ENCODE data around the gene THBS1.

The THBS1 gene

DNA sequence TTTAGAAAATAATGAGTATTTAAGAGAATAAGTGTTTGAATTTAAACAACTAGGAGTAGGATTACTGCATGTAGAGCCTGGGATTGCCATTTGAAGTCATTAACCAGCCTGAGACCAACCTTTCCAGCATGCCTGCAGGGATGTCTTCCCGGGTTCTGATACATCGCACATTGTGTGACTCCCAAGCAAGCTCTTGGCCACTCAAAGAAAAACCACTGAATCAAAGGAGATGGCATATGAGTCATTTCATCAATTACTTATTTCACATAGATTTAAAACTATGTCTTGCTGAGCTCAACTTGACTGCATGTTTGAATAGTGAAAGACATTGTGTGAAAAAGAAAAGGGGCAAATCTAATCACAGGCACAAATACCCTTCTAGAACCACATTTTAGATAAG lies 15.0 kb upstream of the THBS1 start:
- no peak for DNase-seq (ENCODE audit: extremely low spot score)
- ChIA-PET POLR2A (no interaction called here), CTCF (no interaction called here)
- TF ChIP-seq SP1 (IDR thresholded peaks at IDR 0.05) (no peak), FOXM1 (IDR thresholded peaks at IDR 0.05; ENCODE audit: borderline replicate concordance) (no peak), FOXA1 (IDR thresholded peaks at IDR 0.05) (no peak), HDGF (IDR thresholded peaks at IDR 0.05; ENCODE audit: borderline replicate concordance) (no peak), ZNF384 (IDR thresholded peaks at IDR 0.05) (no peak), FOXK2 (IDR thresholded peaks at IDR 0.05) (no peak), L3MBTL2 (conservative IDR thresholded peaks at IDR 0.05) (no peak), SUZ12 (IDR thresholded peaks at IDR 0.05) (no peak), ARNT (IDR thresholded peaks at IDR 0.05) (no peak), TARDBP (IDR thresholded peaks at IDR 0.05) (no peak), CTBP1 (IDR thresholded peaks at IDR 0.05; ENCODE audit: borderline replicate concordance) (no peak), BHLHE40 (IDR thresholded peaks at IDR 0.05; ENCODE audit: borderline replicate concordance) (no peak), LEF1 (IDR thresholded peaks at IDR 0.05; ENCODE audit: borderline replicate concordance) (no peak), ELF4 (IDR thresholded peaks at IDR 0.05) (no peak)
- TF ChIP-seq, protein P1, sequence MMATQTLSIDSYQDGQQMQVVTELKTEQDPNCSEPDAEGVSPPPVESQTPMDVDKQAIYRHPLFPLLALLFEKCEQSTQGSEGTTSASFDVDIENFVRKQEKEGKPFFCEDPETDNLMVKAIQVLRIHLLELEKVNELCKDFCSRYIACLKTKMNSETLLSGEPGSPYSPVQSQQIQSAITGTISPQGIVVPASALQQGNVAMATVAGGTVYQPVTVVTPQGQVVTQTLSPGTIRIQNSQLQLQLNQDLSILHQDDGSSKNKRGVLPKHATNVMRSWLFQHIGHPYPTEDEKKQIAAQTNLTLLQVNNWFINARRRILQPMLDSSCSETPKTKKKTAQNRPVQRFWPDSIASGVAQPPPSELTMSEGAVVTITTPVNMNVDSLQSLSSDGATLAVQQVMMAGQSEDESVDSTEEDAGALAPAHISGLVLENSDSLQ (IDR thresholded peaks at IDR 0.05), result no peak

DNA sequence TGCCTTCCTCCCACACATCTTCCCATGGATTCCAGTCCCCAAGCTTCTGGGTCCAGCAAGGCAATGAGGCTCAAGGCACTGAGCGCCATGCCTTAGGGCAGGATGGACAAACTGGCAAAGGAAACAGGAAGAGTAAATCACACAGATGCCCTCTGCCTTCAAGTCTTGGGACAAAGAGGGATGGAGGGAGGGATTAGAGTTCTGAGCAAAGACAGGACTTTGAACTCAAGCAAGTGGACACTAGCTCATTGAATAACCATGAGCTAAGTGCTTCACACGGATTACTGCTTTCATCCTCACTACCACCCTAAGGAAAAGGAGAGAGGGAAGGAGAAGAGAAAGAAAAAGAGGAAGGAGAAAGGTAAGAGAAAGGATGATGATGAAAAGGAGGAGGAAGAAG lies 7.6 kb upstream of the THBS1 start:
- no peak for DNase-seq (ENCODE audit: extremely low spot score)
- ChIA-PET POLR2A (no interaction called here), CTCF (interaction anchor here (0.6 kb wide), 1 partner anchor 438 kb away, joined by 3 read pairs; no protein-coding TSS in a partner anchor)
- no peak for TF ChIP-seq L3MBTL2 (conservative IDR thresholded peaks at IDR 0.05)
- TF ChIP-seq TARDBP (IDR thresholded peaks at IDR 0.05), result no peak
- TF ChIP-seq NFRKB (IDR thresholded peaks at IDR 0.05), result no peak
- TF ChIP-seq ZNF384 (IDR thresholded peaks at IDR 0.05), result no peak
- no peak for TF ChIP-seq ARNT (IDR thresholded peaks at IDR 0.05)
- TF ChIP-seq FOXK2 (IDR thresholded peaks at IDR 0.05), result no peak
- TF ChIP-seq FOXM1 (IDR thresholded peaks at IDR 0.05; ENCODE audit: borderline replicate concordance), result no peak
- no peak for TF ChIP-seq FOXA1 (IDR thresholded peaks at IDR 0.05)
- no peak for TF ChIP-seq ELF4 (IDR thresholded peaks at IDR 0.05)
- no peak for TF ChIP-seq SP1 (IDR thresholded peaks at IDR 0.05)
- TF ChIP-seq, protein P1 (IDR thresholded peaks at IDR 0.05), result no peak
- no peak for TF ChIP-seq BHLHE40 (IDR thresholded peaks at IDR 0.05; ENCODE audit: borderline replicate concordance)
- no peak for TF ChIP-seq SUZ12 (IDR thresholded peaks at IDR 0.05)
- TF ChIP-seq LEF1 (IDR thresholded peaks at IDR 0.05; ENCODE audit: borderline replicate concordance), result no peak
- no peak for TF ChIP-seq HDGF (IDR thresholded peaks at IDR 0.05; ENCODE audit: borderline replicate concordance)
- TF ChIP-seq CTBP1 (IDR thresholded peaks at IDR 0.05; ENCODE audit: borderline replicate concordance), result no peak

DNA sequence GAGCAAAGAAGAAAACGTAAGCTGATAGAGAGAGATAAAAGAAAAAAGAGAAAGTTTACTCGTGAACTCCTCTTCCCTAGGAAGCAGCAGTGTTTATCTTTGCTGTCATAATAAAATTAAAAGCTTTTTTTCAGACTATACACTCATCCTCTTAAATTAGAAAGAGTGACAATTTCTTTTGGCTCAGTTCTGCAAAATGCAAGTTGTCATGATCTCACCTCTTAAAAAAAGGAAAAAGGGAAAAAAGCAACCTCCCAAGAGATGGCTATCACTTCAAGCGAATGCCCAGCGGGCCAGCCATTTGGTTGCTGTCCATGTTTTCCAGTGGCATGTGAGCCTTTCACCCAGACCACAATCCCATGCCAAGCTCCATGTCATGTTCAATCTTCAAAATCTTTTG lies 7.0 kb upstream of the THBS1 start:
- TF ChIP-seq BHLHE40 (IDR thresholded peaks at IDR 0.05; ENCODE audit: borderline replicate concordance), result no peak
- no peak for TF ChIP-seq FOXM1 (IDR thresholded peaks at IDR 0.05; ENCODE audit: borderline replicate concordance)
- no peak for TF ChIP-seq CTBP1 (IDR thresholded peaks at IDR 0.05; ENCODE audit: borderline replicate concordance)
- no peak for TF ChIP-seq ZNF384 (IDR thresholded peaks at IDR 0.05)
- TF ChIP-seq, protein P1 (IDR thresholded peaks at IDR 0.05), result no peak
- TF ChIP-seq FOXA1 (IDR thresholded peaks at IDR 0.05), result no peak
- TF ChIP-seq NFRKB (IDR thresholded peaks at IDR 0.05), result no peak
- TF ChIP-seq ARNT (IDR thresholded peaks at IDR 0.05), result no peak
- TF ChIP-seq LEF1 (IDR thresholded peaks at IDR 0.05; ENCODE audit: borderline replicate concordance), result no peak
- TF ChIP-seq TARDBP (IDR thresholded peaks at IDR 0.05), result no peak
- TF ChIP-seq ELF4 (IDR thresholded peaks at IDR 0.05), result no peak
- TF ChIP-seq SUZ12 (IDR thresholded peaks at IDR 0.05), result no peak
- TF ChIP-seq SP1 (IDR thresholded peaks at IDR 0.05), result no peak
- TF ChIP-seq HDGF (IDR thresholded peaks at IDR 0.05; ENCODE audit: borderline replicate concordance), result no peak
- no peak for TF ChIP-seq FOXK2 (IDR thresholded peaks at IDR 0.05)
- no peak for TF ChIP-seq L3MBTL2 (conservative IDR thresholded peaks at IDR 0.05)
- ChIA-PET POLR2A (no interaction called here), CTCF (no interaction called here)
- no peak for DNase-seq (ENCODE audit: extremely low spot score)

DNA sequence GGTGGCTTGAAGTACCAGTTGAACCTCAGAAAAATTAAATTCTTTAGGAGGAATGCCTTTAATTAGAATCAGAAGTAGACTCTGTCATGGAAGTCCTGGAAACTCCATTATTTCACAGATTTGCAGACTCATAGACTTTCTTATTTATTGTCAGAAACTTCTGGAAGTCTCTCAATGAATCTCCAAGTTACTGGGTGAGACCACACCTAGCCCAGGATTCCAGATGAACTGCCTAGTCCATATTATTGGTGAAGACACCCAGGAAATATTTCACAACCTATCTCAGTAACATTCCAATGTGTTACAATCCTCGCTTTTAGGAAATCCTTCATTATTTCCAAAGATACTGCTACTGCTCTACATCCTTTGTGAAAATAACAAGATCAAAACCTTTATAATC lies 6.5 kb upstream of the THBS1 start:
- TF ChIP-seq NFRKB (IDR thresholded peaks at IDR 0.05) (no peak), FOXM1 (IDR thresholded peaks at IDR 0.05; ENCODE audit: borderline replicate concordance) (no peak), SUZ12 (IDR thresholded peaks at IDR 0.05) (no peak), FOXK2 (IDR thresholded peaks at IDR 0.05) (no peak)
- DNase-seq (ENCODE audit: extremely low spot score), result no peak
- POLR2A ChIA-PET, result no interaction called here
- CTCF ChIA-PET, result no interaction called here

DNA sequence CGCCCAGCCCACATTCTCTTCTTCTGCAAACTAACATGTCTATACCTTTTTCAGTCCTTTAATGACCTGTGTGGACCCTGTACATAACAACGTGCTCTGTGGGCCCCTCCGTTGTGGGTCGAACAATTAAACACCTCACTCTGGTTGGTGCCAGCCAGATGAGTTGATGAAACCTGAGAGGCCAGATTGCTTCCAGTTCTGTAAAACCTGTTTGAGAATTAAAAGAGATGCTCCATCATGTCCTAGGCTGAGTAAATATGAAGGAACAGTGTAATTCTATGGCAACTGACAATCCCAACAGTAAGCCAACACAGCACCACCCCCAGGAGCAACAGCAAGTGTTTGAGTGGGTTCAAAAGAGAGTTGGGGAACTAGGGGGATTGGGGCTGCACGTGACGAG lies 5.7 kb upstream of the THBS1 start:
- ChIA-PET POLR2A (no interaction called here), CTCF (no interaction called here)
- no peak for TF ChIP-seq CTBP1 (IDR thresholded peaks at IDR 0.05; ENCODE audit: borderline replicate concordance)
- TF ChIP-seq L3MBTL2 (conservative IDR thresholded peaks at IDR 0.05), result no peak
- TF ChIP-seq ARNT (IDR thresholded peaks at IDR 0.05), result no peak
- no peak for TF ChIP-seq ELF4 (IDR thresholded peaks at IDR 0.05)
- TF ChIP-seq LEF1 (IDR thresholded peaks at IDR 0.05; ENCODE audit: borderline replicate concordance), result no peak
- TF ChIP-seq FOXK2 (IDR thresholded peaks at IDR 0.05), result no peak
- no peak for TF ChIP-seq FOXM1 (IDR thresholded peaks at IDR 0.05; ENCODE audit: borderline replicate concordance)
- no peak for TF ChIP-seq TARDBP (IDR thresholded peaks at IDR 0.05)
- no peak for TF ChIP-seq FOXA1 (IDR thresholded peaks at IDR 0.05)
- TF ChIP-seq ZNF384 (IDR thresholded peaks at IDR 0.05), result no peak
- no peak for TF ChIP-seq BHLHE40 (IDR thresholded peaks at IDR 0.05; ENCODE audit: borderline replicate concordance)
- TF ChIP-seq, protein P1 (IDR thresholded peaks at IDR 0.05), result no peak
- TF ChIP-seq SUZ12 (IDR thresholded peaks at IDR 0.05), result no peak
- no peak for TF ChIP-seq SP1 (IDR thresholded peaks at IDR 0.05)
- no peak for DNase-seq (ENCODE audit: extremely low spot score)
